Smooth muscle cell (in vitro differentiated cells): ENCODE data around the gene HPN. TPM values are rescaled to one million over a fixed set of nuclear protein-coding genes. Genes with fewer than 3 reads are reported as not detected.

Source experiments
- DNase-seq: peaks from one replicate; lab custom pipeline; 2025; ENCODE audit not compliant: unreplicated experiment; lab: John Stamatoyannopoulos, UW
- H2AFZ ChIP-seq: fragments of 200-600 bp; sonication (generic); 2 replicates; pipeline ENCODE4 v1.6.0; 2016; ENCODE audit warnings: antibody characterized with exemption, low read depth, mild to moderate bottlenecking
- H3F3A ChIP-seq: fragments of 200-600 bp; sonication (generic); 2 replicates; pipeline ENCODE4 v1.6.0; 2017; ENCODE audit warnings: antibody characterized with exemption, low read depth
- H3K27ac ChIP-seq: fragments of 200-600 bp; sonication (generic); 2 replicates; pipeline ENCODE4 v1.5.1; 2016; ENCODE audit warnings: low read depth, mild to moderate bottlenecking
- H3K27me3 ChIP-seq: fragments of 200-600 bp; sonication (generic); 2 replicates; pipeline ENCODE4 v1.6.1; 2016; ENCODE audit warnings: low read depth, mild to moderate bottlenecking
- H3K36me3 ChIP-seq: fragments of 200-600 bp; sonication (generic); 2 replicates; pipeline ENCODE4 v1.5.1; 2016; ENCODE audit warnings: low read depth
- H3K4me1 ChIP-seq: fragments of 200-600 bp; sonication (generic); 2 replicates; pipeline ENCODE4 v1.5.1; 2016; ENCODE audit warnings: low read depth
- H3K4me2 ChIP-seq: fragments of 200-600 bp; sonication (generic); 2 replicates; pipeline ENCODE4 v1.6.0; 2016; ENCODE audit warnings: mild to moderate bottlenecking
- H3K4me3 ChIP-seq: fragments of 200-600 bp; sonication (generic); 2 replicates; pipeline ENCODE4 v1.5.1; 2016; ENCODE audit warnings: mild to moderate bottlenecking
- H3K79me2 ChIP-seq: fragments of 200-600 bp; sonication (generic); 2 replicates; pipeline ENCODE4 v1.6.0; 2016; ENCODE audit warnings: low read depth, mild to moderate bottlenecking
- H3K9ac ChIP-seq: fragments of 200-600 bp; sonication (generic); 2 replicates; pipeline ENCODE4 v1.6.0; 2016; ENCODE audit warnings: low read depth
- H3K9me3 ChIP-seq: fragments of 200-600 bp; sonication (generic); replicated peaks from 2 replicates; pipeline ENCODE4 v1.5.1; 2016; ENCODE audit warnings: low read depth
- H4K20me1 ChIP-seq: fragments of 200-600 bp; sonication (generic); 2 replicates; pipeline ENCODE4 v1.6.0; 2016; ENCODE audit warnings: low read depth
- CTCF ChIP-seq: fragments of 200-600 bp; sonication (generic); IDR thresholded peaks from 2 replicates; pipeline ENCODE4 v1.5.1; 2017; ENCODE audit warnings: borderline replicate concordance, mild to moderate bottlenecking, antibody characterized with exemption; ENCODE audit not compliant: insufficient read depth, poor library complexity, severe bottlenecking
- WGBS: methylation state at CpG from one replicate; pipeline ENCODE4 v1.1.7; 2016; ENCODE audit warnings: low lambda C conversion rate; 5-methylcytosine and 5-hydroxymethylcytosine counted together
- polyA plus RNA-seq: library from polyadenylated mRNA; unstranded; fragments of >200 nt; fragmentation: Nextera tagmentation; extraction: Ambion mirVana; gene quantifications from 2 replicates; pipeline ENCODE4 v1.2.1, GENCODE V29; 2016
- total RNA-seq: library from RNA; depleted of rRNA; stranded (reverse); fragments of >200 nt; gene quantifications from 2 replicates; pipeline ENCODE4 v1.2.3, GENCODE V29; 2014

The HPN gene
- total and polyA plus RNA-seq, 2 experiments from 2014 or later = 1.3 to 4.1 TPM

- no peak for TF ChIP-seq CTCF
- Histone ChIP-seq H3K79me2 (no peaks in the 10 kb centered on the region), H3K36me3 (no peaks in the 10 kb centered on the region), H3F3A (no peaks in the 10 kb centered on the region), H3K9me3 (no peaks in the 10 kb centered on the region), H3K27me3 (no peaks in the 10 kb centered on the region), H3K4me3 (no peak overlapping the region), H3K4me2 (peak overlapping the region; percentile 46), H3K9ac (no peak overlapping the region), H3K27ac (no peak overlapping the region), H3K4me1 (peaks cover 10% of the 10 kb centered on the region), H4K20me1 (no peaks in the 10 kb centered on the region), H2AFZ (no peak overlapping the region)
- no peak for DNase-seq
- WGBS = 66% methylated on average over 10 of the region's 10 CpGs
Observed at GRCh38 chr19:35068941-35069634, 27.6 kb downstream of the HPN start.

GRCh38 chr19:35069696-35070095 is 28.2 kb downstream of the HPN start:
- H2AFZ ChIP-seq = no peak overlapping the region
- no peak overlapping the region for H3K27ac ChIP-seq
- H3K9me3 ChIP-seq = no peaks in the 10 kb centered on the region
- H3K4me3 ChIP-seq = no peak overlapping the region
- no peak overlapping the region for H3K9ac ChIP-seq
- no peaks in the 10 kb centered on the region for H4K20me1 ChIP-seq
- H3K79me2 ChIP-seq = no peaks in the 10 kb centered on the region
- H3F3A ChIP-seq = no peaks in the 10 kb centered on the region
- 93% methylated on average over 1 of the region's 1 CpG for WGBS
- peaks cover 10% of the 10 kb centered on the region for H3K4me1 ChIP-seq
- no peaks in the 10 kb centered on the region for H3K36me3 ChIP-seq
- H3K27me3 ChIP-seq = no peaks in the 10 kb centered on the region
- H3K4me2 ChIP-seq = no peak overlapping the region
- TF ChIP-seq CTCF = no peak
- DNase-seq = no peak

GRCh38 chr19:35070471-35070870 is 28.9 kb downstream of the HPN start:
- Histone ChIP-seq H3K27me3 (no peaks in the 10 kb centered on the region), H4K20me1 (no peaks in the 10 kb centered on the region), H3K4me1 (peaks cover 10% of the 10 kb centered on the region), H3K79me2 (no peaks in the 10 kb centered on the region), H3K27ac (no peak overlapping the region), H2AFZ (no peak overlapping the region), H3K4me3 (no peak overlapping the region), H3K4me2 (no peak overlapping the region), H3K9me3 (no peaks in the 10 kb centered on the region), H3F3A (no peaks in the 10 kb centered on the region), H3K9ac (no peak overlapping the region), H3K36me3 (no peaks in the 10 kb centered on the region)
- WGBS = 91% methylated on average over 3 of the region's 3 CpGs
- no peak for DNase-seq
- no peak for TF ChIP-seq CTCF

GRCh38 chr19:35073516-35073915 is 32.0 kb downstream of the HPN start:
- Histone ChIP-seq H3K4me2 (no peak overlapping the region), H3K4me1 (peaks cover 5% of the 10 kb centered on the region), H3K9ac (no peak overlapping the region), H4K20me1 (no peaks in the 10 kb centered on the region), H3K9me3 (no peaks in the 10 kb centered on the region), H3K4me3 (no peak overlapping the region), H3K79me2 (no peaks in the 10 kb centered on the region), H2AFZ (no peak overlapping the region), H3K27me3 (no peaks in the 10 kb centered on the region), H3K36me3 (no peaks in the 10 kb centered on the region), H3K27ac (no peak overlapping the region), H3F3A (no peaks in the 10 kb centered on the region)
- DNase-seq = no peak
- 84% methylated on average over 10 of the region's 10 CpGs for WGBS
- no peak for TF ChIP-seq CTCF
